Right forelimb (tissue), 1 donor: Measurements from ENCODE around the gene ANKS1A.
"Not testable (repeated sequence)": the region's sequence is repeated elsewhere in the genome, so short reads cannot be mapped to it uniquely, and the experiment has no call there.

ENCODE experiments used
- DNase-seq: peaks from one replicate; pipeline ENCODE4 v3.0.0-alpha.2; 2018

Gene ANKS1A

GRCh38 chr6:34999962-35000361 is 110.9 kb downstream of the ANKS1A start:
- not testable (repeated sequence) for DNase-seq

GRCh38 chr6:35001349-35001748 is 112.3 kb downstream of the ANKS1A start:
- DNase-seq = not testable (repeated sequence)

- not testable (repeated sequence) for DNase-seq
Observed at GRCh38 chr6:35003886-35004530, 115.0 kb downstream of the ANKS1A start.

DNA sequence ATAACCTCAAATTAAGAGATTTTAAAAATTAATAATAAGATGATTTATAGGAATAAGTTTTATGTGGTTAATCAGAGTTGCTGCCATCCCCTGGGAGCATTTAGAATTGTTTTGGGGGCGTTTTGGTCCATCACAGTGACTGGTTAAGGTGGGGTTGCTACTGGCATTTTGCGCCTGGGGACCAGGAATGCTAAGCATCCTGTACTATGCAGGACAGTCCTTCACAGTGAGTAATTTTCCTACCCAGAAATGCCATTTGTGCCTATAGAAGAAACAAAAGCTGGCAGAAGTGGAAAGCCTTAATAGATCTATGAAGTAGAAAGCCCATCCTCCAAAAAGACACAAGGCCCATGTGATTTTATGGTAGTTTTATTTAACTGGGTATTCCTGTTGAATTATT is 118.0 kb downstream of the ANKS1A start:
- DNase-seq = no peak

GRCh38 chr6:35008858-35009257 is 119.8 kb downstream of the ANKS1A start:
- DNase-seq = no peak

GRCh38 chr6:35011096-35012041 is 122.3 kb downstream of the ANKS1A start:
- DNase-seq = no peak

GRCh38 chr6:35013701-35014100 is 124.6 kb downstream of the ANKS1A start:
- no peak for DNase-seq

DNA sequence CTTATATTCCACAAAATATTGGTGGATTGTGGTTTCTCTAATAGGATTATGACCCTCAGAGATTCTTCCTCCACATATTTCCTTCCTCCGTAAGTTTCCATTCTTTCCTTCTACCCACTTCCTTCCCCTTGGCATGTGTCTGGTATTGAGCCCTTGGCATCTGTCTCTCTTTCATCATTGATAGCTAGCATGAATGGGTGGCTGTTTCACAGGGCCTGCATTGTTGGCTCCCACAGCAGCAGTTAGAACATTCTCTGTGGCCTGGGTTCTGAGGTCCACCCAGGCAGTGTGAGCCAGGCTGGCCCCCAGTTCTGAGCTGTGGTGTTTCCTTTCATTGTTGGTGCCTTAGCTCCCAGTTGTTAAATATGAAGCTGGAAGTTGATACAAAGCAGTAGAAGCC is 125.3 kb downstream of the ANKS1A start:
- no peak for DNase-seq

- DNase-seq = no peak
Observed at GRCh38 chr6:35014786-35015185, 125.7 kb downstream of the ANKS1A start.

DNA sequence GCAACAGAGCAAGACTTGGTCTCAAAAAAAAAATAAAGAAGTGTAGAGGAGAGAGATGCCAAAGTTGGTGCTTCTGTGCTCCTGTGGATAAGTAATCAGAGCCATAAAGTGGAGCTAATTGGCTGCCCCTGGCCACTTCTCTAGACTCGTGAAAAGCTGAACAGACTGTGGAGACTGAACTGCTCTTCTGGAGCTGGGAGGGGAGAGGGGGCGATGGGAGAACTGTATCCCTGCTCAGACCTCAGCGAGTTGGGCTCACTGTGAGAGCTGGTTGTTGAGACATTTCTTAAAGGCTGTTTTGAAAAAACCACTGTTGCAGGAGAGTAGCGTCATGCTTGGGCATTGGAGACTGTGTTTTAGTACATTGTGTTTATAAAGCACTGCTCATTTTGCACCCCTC is 126.4 kb downstream of the ANKS1A start:
- no peak for DNase-seq

DNA sequence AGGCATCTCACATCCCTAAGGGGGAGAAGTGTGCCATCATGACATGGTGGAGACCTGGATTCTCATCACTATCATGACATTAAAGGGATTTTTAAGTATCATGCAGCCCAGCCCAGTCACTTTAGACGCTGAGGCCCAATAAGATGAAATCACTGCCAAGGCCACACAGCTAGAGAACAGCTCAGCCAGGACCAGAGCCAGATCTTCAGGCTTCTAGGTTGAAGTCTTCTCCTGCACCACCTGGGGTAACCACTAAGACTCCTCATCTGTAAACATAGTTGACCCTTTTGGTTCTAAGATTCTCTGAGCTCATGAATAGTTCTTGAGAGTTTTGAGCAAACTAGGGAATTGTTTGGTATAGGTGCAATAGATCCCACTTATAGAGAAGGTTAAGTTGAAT is 126.9 kb downstream of the ANKS1A start:
- no peak for DNase-seq

DNA sequence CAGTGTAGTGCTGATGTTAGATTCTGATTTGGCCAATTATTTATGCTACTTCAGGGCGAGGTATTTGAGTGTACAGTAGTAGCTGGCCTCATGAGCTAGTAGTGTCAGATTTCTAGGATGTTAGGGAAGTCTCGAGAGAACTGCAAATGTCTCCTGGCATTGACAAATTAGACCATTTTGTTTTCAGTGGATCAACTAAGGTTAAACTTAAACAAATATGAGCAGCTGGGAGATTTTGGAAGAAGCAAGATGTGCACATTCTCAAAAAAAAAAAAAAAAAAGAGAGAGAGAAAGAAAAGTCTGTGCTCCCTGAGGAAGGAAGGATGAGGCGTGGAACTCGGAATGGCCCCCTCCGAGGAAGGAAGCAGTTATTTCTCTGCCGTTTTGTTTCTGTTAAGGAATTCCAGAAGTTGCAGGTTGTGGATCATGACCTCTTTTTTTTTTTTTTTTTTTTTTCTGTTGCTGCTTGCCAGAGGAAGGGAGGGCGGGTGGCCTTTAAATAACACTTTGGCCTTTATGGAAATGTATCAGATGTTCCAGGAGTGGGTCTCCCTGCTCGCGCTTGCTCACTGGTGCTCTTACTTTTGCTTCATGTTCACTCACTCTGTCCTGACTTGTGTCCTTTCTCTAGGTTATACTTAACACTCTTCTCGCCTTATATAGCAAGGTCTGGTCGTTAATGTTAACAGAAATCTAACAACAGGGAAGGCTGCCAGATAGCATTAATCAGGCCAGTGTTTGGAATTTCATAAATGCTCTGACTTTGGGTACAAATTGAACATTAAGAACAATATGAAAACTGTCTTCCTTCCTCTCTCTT is 127.7 kb downstream of the ANKS1A start:
- DNase-seq = peak; percentile 70

DNA sequence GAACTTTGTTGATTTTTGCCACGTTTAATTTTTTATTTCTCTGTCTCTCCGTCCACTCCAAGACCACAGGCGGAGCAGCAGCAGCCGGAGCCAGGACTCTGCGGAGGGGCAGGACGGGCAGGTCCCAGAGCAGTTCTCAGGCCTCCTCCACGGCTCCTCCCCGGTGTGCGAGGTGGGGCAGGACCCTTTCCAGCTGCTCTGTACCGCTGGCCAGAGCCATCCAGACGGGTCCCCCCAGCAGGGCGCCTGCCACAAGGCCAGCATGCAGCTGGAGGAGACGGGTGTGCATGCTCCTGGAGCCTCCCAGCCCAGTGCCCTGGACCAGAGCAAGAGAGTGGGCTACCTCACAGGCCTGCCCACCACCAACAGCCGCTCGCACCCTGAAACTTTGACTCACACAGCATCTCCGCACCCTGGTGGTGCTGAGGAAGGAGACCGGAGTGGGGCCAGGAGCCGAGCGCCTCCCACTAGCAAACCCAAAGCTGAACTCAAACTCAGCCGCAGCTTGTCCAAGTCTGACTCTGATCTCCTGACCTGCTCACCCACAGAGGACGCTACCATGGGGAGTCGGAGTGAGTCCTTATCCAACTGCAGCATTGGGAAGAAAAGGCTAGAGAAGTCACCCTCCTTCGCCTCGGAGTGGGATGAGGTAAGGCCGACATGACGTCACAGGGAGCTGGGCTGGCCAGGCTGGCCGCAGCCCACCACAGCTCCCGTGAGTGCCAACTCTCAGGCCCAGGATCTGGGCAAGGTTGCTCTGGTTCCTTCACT is 128.5 kb downstream of the ANKS1A start:
- DNase-seq = peak; percentile 65

GRCh38 chr6:35018182-35018519 is 129.1 kb downstream of the ANKS1A start:
- DNase-seq = no peak

DNA sequence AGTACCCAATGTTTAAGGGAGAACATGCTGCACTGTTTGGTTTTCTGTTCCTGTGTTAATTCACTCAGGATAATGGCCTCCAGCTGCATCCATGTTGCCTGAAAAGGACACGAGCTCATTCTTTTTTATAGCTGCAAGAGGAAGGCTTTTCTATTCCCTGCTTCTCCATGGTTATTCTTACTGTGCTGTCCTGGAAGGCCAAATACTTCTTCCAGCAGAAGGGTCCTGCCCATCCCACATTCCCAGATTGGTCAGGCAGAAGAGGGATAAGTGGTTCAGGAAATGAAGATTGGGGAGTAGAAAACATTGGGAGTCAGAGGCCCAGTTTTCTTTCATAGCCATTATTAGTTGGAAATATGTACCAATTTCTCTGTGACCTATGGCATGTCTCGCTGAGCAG is 129.7 kb downstream of the ANKS1A start:
- no peak for DNase-seq

DNA sequence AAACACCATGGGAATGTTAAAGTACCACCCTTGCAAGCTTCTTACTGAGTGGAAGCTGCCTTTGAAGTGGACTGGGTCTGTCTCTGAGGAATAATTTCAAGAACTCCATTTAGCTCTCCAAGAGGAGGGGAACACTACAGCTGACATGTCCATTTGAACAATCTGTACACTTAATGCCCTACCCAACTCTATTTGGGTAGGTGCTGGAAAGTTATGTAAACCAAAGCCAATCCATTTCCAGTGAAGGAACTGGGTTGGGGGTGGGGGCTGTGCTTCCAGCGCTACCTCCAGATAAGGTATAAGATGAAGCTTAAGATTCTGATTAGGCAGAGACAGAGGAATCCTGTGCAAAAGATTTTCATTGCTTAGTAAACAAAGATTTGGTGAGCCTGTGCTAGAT is 130.1 kb downstream of the ANKS1A start:
- DNase-seq = no peak

DNA sequence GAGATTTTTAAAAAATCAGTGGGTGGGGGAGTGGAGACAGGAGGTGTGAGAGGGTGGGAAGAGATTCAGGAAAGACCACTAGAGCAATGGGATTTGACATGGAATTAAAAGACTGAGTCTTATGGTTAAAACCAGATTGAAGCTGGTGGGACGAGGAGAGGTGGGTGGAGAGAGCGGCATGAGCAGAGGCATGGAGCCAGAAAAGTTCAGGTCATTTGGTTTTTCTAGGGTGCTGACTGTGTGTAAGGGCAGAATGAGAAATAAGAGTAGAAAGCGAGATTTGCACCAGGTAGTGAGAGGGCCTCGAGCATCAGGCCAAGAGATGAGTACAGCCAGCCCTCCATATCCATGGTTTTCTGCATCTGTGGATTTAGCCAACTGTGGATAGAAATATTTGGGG is 130.8 kb downstream of the ANKS1A start:
- DNase-seq = no peak

DNA sequence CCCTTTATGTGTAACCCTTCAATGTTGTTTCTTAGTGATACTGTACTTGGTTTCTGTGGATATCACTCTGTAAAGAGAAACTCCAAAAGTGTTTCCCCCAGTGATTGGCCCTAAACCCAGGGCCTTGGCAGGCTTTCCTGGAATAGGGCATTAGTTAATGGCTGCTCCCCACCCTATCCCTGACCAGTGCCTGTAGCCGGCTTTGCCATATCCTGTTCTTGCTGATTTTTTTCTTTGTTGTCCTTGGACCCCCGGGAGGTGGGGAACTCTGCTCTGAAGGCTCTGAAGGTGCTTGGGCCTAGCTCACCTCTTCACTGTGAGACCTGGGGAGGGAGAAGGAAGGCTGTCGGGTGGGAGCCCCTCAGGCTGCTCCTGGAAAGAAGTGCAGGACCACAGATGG is 131.9 kb downstream of the ANKS1A start:
- DNase-seq = no peak

- DNase-seq = no peak
Observed at GRCh38 chr6:35023091-35024000, 134.3 kb downstream of the ANKS1A start.

GRCh38 chr6:35024551-35025054 is 135.5 kb downstream of the ANKS1A start:
- DNase-seq = no peak
